ENCODE results near the gene F13A1.

GRCh38 chr6:6154335-6154734 is 166.1 kb downstream of the F13A1 start:
- TF ChIP-seq CTCF (optimal IDR thresholded peaks at IDR 0.05 in 1 of 3, IDR thresholded peaks at IDR 0.05 in 1 of 3, conservative IDR thresholded peaks at IDR 0.05 in 1 of 3; ENCODE audit: extremely low read depth in 1 of 3, insufficient read depth in 2 of 3, low read length in 3 of 3) (no peak), EZH2 (IDR thresholded peaks at IDR 0.05; ENCODE audit: low read length) (no peak)

Measured in keratinocyte (primary cell).